HG03108 (cell line): Measurements from ENCODE around the gene LYPD6B.
A peak's percentile ranks its signal among the peaks of the same experiment; 100 is the strongest.

ENCODE experiments used
- ATAC-seq: cut with Tn5 transposase; IDR thresholded peaks from one replicate; pipeline ENCODE4 v1.9.1; 2021; ENCODE audit warnings: moderate library complexity; ENCODE audit not compliant: unreplicated experiment

The LYPD6B gene

DNA sequence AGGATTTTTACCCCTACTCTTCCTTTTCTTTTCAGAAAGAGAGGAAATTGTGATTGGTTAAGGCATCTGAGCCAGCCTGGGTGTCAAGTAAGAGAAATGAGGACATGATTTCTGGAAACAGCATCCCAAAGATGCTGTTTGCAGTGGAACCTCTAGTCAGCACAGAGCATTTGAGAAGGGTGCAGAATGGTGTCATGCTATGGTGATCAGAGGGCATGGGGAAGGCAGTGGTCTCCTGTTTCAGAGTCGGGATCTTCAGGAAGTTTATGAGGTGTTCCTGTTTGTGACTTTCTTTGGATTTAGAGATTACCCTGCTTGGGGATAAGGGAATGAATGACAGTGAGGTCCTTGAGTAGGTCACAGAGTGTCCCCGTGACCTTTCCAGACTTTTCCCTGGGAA, 117.5 kb downstream of the LYPD6B start:
- no peak for ATAC-seq

DNA sequence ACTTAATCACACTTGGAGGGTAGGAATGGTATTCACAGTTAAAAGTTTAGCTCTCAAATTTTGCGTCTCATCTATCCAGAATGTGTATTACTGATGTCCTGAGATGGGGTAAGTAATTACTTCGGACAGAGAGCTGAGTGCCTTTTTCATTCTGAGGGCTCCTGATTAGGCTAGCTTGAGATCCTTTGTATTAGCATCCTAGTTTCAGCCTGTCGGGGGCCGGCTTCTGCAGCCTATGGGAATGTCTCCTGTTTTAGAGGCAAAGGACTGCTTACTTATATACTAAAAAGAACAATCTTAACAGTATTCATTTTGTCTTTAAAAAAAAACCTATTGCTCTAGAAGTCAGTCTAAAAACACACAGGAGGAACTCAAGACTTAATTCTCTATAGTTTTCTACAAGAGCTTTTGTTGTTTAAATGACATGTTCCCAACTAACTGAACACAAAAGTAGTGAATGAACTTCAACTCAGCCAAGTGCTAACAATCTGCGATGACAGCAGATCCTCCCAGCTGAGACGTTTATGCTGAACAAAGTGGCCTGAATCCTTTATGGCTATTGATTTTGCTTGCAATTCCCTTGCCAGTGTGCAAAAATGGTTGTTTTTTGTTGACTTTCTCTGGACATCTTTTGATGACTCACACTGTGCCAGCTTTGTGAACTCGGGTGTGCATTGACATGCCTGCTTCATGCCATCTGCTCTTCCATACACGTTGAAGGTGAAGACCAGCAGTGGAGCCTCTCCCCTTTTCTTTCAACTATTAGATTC, 118.7 kb downstream of the LYPD6B start:
- no peak for ATAC-seq

DNA sequence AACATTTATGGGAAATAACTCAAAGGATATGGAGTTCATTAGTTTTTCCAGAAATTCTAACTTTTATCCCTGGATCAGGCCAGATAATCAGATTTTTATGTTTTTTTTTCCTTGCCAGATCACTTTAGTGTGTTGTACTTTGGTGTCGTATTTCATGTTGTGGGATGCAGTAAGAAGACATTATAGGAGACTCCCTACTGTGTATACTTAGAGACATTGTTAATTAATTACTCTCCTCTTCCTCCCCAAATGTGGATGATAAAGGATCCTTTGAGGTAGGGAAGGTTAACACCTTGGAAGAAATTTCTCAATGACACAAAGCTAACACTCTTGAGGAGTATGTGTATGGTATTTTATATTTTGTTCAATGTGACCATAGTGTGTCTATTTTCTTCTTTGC, 120.5 kb downstream of the LYPD6B start:
- ATAC-seq = no peak

DNA sequence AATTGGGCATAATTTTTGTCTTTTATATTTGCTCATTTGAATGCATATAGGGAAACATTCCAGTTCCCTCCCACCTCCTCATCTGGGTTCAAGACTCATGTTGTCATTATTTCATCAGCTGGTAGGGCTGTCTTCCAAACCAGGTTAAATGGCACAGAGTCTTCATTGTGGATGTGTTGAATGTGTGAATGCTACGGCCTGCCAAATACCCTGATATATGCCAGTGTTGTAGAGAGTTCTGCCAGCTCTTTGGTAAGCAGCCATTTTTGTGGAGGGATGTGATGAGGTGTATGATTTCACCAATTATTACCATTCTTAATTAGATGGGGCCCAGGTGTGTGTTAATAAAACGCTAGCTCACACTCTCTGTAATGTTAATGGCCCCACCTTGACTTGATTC, 121.7 kb downstream of the LYPD6B start:
- no peak for ATAC-seq

DNA sequence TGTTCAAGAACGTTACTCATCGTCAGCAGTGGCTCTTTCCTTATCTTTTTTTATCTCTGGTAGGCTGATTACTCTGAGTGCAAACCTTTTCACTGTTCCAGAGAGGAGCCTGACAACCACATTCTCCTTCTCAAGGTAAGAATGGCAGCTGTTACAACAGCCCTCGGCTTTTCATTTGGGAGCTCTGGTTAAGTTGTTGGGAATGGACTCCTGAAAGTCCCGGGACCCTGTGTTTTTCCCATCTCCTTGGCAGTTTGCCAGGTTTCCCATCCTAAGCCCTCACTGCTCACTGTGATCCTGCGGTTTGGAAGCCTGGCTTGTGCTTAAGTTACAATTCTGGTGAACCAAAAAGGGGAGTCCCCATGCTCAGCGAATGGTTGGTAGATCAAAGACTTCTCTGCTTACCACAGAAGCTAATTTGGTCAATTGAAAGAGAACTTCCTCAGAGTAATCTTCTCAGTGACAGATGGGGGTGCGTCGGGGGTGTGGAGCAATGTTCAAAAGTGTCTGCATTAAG, 122.3 kb downstream of the LYPD6B start:
- ATAC-seq = peak; percentile 98

DNA sequence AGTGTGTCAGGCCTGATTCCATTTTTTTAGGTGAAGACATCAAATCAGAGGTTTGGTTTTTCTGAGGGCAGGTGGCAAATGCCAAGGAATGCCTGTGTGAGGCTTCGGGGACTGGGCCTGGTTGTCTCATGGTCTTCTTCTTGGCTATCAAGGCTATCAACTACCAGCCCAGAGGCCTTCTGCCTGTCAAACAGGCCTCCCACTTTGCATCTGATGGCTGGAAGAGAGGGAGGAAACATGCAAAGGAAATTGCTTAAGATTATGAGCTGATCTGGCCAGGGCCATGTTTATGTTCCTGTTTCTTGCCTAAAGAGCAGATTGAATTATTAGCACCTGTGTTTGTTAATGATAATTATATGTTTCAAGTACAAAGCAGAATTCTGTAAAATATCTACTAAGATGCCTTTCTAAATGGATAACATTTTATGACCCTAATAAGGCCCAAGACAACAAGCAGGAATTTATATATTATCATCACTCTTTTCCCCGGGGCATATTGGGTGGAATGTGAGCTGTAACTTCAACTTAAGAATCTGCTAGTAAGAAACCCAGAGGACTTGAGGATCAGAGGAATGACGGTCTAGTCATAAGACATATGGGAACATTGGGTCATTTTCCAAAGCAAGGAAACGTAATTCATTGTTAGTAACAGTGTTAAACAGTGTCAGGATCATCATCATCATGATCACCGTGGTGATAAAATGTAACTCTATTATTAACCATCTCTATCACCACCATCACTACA, 123.2 kb downstream of the LYPD6B start:
- ATAC-seq = no peak

DNA sequence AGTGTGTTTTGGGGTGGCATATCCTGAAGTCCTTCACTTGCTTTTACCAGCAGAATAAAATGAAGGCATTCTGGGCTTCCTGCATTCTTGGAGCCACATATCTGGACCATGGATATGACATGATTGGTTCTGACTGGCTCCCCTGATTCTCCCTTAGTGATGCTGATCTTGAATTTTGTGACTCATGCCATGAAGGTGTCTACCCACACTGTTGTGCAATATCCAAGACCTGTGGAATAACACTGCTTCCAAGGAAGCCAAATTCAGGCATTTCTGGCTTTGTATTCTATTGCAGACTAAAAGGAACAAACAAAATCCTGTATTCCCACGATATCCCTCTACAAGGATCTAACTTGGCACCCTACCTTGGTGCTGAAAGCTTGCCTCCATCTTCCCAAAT, 125.8 kb downstream of the LYPD6B start:
- no peak for ATAC-seq

DNA sequence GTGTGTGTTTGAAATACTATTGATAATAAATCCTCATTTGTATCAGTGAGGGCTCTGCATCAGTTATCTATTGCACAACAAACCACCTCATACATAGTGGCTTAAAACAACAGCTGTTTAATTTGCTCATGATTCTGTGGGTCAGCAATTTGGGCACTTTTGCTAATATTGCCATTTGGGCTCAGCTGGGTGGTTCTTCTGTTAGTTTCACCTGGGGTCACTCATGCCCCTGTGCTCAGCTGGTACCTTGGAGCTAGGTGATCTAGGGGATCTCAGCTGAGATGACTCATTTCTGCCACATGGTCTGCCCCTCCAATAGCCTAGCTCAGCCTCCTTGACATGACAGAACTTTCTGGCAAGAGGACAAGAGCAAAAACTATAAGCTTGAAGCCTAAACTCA, 126.3 kb downstream of the LYPD6B start:
- no peak for ATAC-seq

DNA sequence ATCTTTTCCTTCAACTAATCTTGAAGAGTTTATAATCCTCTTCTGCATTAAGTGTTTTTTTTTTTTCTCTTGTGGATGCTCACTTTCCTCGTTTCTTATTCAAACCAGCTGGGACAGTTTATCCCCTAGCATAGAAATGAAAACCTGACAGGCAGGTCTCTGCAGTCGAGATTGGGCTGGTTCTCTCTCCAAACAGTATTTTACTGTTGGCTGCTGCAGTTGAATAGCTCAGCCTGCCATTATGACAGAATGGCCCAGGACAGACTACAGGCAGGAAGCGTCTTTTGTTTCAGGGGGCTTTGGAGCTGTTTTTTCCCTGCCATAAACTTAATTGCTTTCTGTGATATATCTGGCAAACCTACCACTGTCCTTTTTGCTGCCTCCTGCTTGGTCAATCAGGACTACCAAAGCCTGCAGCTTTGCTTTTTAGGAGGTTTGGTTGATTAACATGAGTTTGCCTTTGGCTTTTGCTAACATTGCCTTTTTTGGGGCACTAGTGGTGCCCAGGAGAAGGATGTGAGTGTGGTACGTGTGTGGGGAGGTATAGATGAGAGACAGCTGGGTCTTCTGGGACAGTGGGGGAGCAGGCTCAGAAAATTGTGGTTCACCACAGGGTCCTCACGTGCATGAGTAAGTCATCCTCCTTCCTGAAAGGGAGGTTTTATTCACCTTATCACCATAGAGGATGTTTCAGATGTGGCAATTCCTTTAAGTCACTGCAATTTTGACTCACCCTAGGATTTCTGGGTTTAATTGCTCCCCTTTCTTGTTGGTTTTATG, 128.7 kb downstream of the LYPD6B start:
- peak; percentile 81 for ATAC-seq

DNA sequence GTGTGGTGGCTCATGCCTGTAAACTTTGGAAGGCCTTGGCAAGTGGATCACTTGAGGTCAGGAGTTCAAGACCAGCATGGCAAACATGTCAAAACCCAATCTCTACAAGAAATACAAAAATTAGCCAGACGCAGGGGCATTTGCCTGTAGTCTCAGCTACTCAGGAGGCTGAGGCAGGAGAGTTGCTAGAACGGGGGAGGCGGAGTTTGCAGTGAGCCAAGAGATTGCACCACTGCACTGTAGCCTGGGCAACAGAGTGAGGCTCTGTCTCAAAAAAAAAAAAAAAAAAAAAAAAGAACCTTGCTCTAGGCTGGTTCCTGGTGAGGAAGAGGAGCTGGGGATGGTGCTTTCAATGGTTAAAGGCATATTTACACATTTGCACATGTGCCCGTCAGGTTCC, 129.4 kb downstream of the LYPD6B start:
- ATAC-seq = no peak

DNA sequence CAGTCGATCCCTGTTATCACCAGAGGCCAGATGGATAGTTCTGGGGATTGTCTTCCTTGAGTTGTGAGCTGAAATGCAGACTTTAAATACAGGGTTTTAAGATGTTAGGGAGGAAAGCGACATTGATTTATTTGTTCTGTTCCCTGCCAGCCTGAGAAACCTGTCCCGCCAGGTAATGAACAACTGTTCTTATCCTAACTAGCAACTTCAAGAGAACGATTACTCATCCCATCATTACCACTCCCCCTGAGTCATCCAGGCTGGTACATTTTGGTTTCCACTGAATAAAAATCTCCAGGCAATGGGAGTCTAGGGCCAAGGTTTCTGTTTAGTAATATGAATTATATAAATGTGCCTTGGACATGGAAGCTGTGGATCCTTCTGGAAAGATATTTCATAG, 131.2 kb downstream of the LYPD6B start:
- ATAC-seq = no peak

DNA sequence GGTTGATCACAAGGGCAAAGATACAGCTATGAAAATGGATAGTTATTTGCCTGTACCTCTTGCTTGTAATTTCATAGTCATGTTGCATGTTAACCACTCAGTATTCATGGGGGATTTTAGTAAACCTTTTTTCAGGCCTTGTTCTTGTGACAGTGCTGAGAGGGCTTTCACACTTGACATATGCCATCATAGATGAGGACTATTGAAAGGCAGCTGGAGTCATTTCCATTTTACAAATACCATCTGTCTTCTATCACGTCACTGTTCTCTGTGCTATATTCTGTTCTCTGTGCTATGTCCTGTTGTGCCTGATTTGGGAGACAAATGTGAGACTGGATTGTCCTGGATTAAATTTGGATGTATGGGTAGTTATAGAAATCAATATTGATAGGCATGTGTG, 131.7 kb downstream of the LYPD6B start:
- no peak for ATAC-seq

DNA sequence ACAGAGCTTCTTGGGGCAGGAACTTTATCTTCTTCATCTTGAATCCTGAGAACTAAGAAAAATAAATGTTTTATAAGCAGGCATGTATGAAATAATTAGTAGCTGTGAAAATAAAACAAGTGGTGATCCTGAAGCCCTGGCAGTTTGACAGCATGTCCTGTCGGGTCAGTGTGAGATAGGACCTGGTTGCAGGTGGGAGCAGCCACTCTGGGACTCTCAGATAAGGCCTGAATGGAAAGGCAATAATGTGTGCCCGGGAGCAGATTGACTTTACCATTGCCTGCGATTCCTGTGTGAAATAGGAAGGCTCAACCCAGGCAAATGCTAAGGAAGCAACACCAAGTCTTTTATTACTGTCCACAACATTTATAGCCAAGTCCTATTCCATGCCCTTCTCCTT, 132.4 kb downstream of the LYPD6B start:
- no peak for ATAC-seq

DNA sequence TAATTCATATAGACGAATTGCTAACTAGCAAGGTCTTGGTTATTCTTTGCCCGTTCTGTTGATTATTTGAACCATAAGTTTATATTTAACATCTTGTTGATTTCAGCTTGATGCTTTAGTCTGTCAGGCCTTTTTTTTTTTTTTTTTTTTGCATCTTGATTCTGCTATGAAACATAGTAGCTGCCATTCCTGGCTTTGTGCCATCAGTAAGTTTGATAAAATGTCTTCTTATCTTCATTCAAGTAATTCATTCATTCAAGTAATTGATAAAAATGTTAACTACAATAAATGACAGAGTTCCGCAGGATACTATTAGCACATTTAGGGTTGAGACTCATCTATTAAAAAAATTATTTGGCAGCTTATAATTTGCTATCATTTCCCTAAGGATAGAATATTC, 134.7 kb downstream of the LYPD6B start:
- no peak for ATAC-seq

DNA sequence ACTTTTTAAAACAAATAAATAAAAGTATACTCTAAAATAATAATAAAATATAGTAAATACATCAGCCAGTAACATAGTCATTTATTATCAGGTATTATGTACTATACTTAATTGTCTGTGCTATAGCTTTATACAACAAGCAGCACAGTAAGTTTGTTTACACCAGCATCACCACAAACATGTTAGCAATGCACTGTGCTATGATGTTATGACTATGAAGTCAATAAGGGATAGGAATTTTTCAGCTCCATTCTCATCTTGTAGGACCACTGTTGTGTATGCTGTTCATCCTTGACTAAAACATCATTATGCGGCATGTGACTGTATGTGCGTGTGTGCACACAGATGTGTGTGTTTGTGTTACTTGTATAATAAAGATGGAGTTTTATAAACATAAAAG, 137.5 kb downstream of the LYPD6B start:
- no peak for ATAC-seq

DNA sequence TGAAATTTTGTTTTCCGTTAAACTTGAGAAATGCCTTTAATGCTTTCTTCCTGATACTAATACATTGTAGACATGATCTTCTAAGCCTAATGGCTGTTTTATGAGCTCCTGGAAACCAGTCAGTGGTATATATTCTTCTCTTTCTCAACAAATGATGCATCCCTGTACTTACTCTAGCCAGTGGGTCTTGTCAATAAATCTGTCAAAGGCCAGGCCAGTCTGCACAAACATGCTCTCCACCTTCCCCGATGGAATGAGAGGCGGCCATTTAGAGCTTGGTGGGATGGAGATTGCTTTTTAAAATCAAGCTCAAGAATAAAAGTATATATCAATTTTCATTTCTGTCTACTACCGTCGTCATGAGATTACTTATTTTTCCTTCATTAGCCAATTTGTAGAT, 140.1 kb downstream of the LYPD6B start:
- no peak for ATAC-seq

DNA sequence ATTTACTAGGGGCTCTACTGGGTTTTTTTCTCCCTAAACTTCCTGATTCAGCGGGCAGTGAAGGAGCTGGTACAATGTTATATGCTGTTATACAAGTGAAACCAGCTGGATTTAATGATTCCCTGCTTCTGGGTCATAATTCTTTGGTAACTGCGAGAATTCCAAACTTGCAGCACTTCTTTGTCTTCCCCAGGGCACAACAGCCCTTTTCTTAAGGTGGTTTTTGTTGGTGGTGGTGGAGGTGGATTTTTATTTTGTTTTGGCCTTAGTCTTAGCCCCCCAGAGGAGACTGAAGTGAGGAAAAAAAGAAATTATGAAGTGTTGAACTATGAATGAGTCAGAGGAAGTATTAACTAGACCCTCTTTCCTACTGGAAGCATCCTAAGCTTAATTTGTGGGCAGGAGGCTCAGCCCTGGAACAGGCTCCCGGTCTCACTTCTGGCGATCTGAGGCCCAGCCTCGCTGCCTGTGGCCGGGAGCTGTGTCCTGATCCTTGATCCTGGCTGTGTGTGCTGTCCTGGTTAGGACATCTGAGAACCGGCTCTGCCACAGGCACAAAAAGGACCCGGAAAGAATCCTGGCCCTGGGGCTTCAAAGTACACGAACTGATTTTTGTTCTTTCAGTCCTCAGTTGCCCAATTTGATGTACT, 141.9 kb downstream of the LYPD6B start:
- no peak for ATAC-seq

DNA sequence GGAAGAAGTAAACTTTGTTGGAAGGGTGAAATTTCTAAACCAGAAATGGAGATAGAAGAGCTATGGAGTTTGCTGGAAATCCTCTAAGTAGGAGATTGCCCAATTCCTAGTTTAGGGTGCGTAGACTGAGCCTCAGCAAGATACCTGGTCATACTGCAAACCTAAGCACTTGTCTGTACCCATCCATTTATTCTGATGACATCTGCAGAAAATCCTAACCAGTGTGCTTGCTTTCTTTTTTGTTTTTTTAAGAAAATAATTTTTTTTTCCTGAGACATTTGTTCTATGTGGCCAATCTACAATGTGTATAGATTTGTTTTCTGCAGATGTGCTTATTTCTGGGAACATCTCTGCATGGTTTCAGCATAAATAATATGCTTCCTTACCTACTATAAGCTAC, 144.7 kb downstream of the LYPD6B start:
- no peak for ATAC-seq

DNA sequence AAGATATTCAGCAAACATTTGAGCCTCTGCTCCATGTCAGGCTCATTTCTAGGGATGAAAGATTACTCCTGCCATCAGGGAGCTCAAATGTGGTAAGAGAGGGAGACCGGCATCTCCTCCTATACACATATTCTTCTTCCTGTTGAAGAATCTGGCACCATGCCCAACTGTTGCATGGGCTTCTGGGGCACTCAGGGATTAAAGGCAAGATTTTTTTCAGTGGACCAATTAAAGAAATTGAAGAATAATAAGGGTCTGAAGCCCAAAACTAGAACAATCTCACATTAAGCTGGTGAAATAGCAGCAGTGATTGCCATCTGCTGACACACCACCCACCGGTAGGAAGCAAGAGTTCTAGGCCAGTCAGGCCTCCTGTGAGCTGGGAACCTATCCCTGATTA, 146.5 kb downstream of the LYPD6B start:
- no peak for ATAC-seq

DNA sequence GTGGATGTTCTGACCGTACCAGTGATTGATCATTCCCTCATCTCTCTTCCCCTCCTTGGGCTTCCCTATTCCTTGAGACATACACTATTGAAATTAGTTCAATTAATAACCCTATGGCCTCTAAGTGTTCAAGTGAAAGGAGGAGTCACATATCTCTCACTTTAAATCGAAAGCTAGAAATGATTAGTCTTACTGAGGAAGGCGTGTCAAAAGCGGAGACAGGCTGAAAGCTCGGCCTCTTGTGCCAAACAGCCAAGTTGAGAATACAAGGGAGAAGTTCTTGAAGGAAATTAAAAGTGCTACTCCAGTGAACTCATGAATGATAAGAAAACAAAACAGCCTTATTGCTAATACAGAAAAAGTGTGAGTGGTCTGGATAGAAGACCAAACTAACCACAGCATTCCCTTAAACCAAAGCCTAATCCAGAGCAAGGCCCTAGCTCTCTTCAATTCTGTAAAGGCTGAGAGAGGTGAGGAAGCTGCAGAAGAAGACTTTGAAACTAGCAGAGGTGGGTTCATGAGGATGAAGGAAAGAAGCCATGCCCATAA, 147.5 kb downstream of the LYPD6B start:
- no peak for ATAC-seq

DNA sequence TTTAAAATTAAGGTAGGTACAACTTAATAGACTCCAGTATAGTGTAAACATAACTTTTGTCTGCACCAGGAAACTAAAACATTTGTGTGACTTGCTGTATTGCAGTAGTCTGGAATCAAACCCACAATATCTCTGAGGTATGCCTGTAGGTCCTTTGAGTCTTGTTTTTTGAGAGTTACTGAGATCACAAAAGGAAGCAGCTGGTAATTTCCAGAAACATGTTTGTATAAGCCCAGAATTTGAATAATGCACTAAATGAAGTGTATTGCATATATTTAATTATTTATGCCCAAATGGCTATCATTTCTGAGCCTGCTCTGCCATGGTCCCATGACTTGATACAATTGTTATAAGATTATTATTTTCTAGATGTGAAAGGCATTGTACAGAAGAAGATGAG, 148.6 kb downstream of the LYPD6B start:
- no peak for ATAC-seq
